Measurements from ENCODE around the gene NUTM2B.
"Not testable (repeated sequence)": the region's sequence is repeated elsewhere in the genome, so short reads cannot be mapped to it uniquely, and the experiment has no call there.

The NUTM2B gene

GRCh38 chr10:79687406-79688150, 15.4 kb upstream of the NUTM2B start:
- WGBS: 93% methylated on average over 5 of the region's 6 CpGs
- H3K9me3 ChIP-seq (ENCODE audit: insufficient read depth, low read depth, low read length); H3K9ac ChIP-seq (ENCODE audit: low read depth, low read length): not testable (repeated sequence)

GRCh38 chr10:79688798-79689197, 14.2 kb upstream of the NUTM2B start:
- H3K9me3 ChIP-seq (ENCODE audit: insufficient read depth, low read depth, low read length); H3K27ac ChIP-seq (ENCODE audit: low read depth, low read length); H3K4me3 ChIP-seq (ENCODE audit: low read length); H3K27me3 ChIP-seq (ENCODE audit: insufficient read depth, low read length); H3K4me1 ChIP-seq (ENCODE audit: insufficient read depth, low read length); H3K9ac ChIP-seq (ENCODE audit: low read depth, low read length); H3K36me3 ChIP-seq (ENCODE audit: insufficient read depth, low read length): not testable (repeated sequence)
- WGBS: 95% methylated on average over 3 of the region's 4 CpGs

More at GRCh38 chr10:79687406-79688150, 15.4 kb upstream of the NUTM2B start:
- not testable (repeated sequence) for H3K4me1 ChIP-seq (ENCODE audit: insufficient read depth, low read length); H3K27me3 ChIP-seq (ENCODE audit: insufficient read depth, low read length); H3K27ac ChIP-seq (ENCODE audit: low read depth, low read length); H3K36me3 ChIP-seq (ENCODE audit: insufficient read depth, low read length); H3K4me3 ChIP-seq (ENCODE audit: low read length)

GRCh38 chr10:79696596-79696995, 6.4 kb upstream of the NUTM2B start:
- H3K9ac ChIP-seq (ENCODE audit: low read depth, low read length); H3K27me3 ChIP-seq (ENCODE audit: insufficient read depth, low read length); H3K4me1 ChIP-seq (ENCODE audit: insufficient read depth, low read length); H3K9me3 ChIP-seq (ENCODE audit: insufficient read depth, low read depth, low read length); H3K27ac ChIP-seq (ENCODE audit: low read depth, low read length); H3K4me3 ChIP-seq (ENCODE audit: low read length); H3K36me3 ChIP-seq (ENCODE audit: insufficient read depth, low read length): not testable (repeated sequence)
- WGBS: no CpG with 5 or more reads among the region's 6 CpGs

GRCh38 chr10:79697141-79697540, 5.9 kb upstream of the NUTM2B start:
- not testable (repeated sequence) for H3K9ac ChIP-seq (ENCODE audit: low read depth, low read length); H3K4me3 ChIP-seq (ENCODE audit: low read length); H3K27ac ChIP-seq (ENCODE audit: low read depth, low read length); H3K36me3 ChIP-seq (ENCODE audit: insufficient read depth, low read length); H3K27me3 ChIP-seq (ENCODE audit: insufficient read depth, low read length); H3K4me1 ChIP-seq (ENCODE audit: insufficient read depth, low read length); H3K9me3 ChIP-seq (ENCODE audit: insufficient read depth, low read depth, low read length)
- WGBS: 100% methylated on average over 1 of the region's 5 CpGs

- not testable (repeated sequence) for H3K9ac ChIP-seq (ENCODE audit: low read depth, low read length); H3K4me1 ChIP-seq (ENCODE audit: insufficient read depth, low read length); H3K36me3 ChIP-seq (ENCODE audit: insufficient read depth, low read length); H3K27me3 ChIP-seq (ENCODE audit: insufficient read depth, low read length); H3K27ac ChIP-seq (ENCODE audit: low read depth, low read length); H3K4me3 ChIP-seq (ENCODE audit: low read length); H3K9me3 ChIP-seq (ENCODE audit: insufficient read depth, low read depth, low read length)
- WGBS: 96% methylated on average over 24 of the region's 37 CpGs
Observed at GRCh38 chr10:79700381-79700944, 2.6 kb upstream of the NUTM2B start.

GRCh38 chr10:79707017-79707416, 4.0 kb downstream of the NUTM2B start:
- not testable (repeated sequence) for H3K9ac ChIP-seq (ENCODE audit: low read depth, low read length); H3K4me3 ChIP-seq (ENCODE audit: low read length); H3K9me3 ChIP-seq (ENCODE audit: insufficient read depth, low read depth, low read length); H3K27me3 ChIP-seq (ENCODE audit: insufficient read depth, low read length); H3K36me3 ChIP-seq (ENCODE audit: insufficient read depth, low read length); H3K4me1 ChIP-seq (ENCODE audit: insufficient read depth, low read length); H3K27ac ChIP-seq (ENCODE audit: low read depth, low read length)
- 92% methylated on average over 6 of the region's 8 CpGs for WGBS

GRCh38 chr10:79714976-79715375, 11.9 kb downstream of the NUTM2B start:
- H3K4me3 ChIP-seq (ENCODE audit: low read length); H3K4me1 ChIP-seq (ENCODE audit: insufficient read depth, low read length); H3K9me3 ChIP-seq (ENCODE audit: insufficient read depth, low read depth, low read length); H3K27ac ChIP-seq (ENCODE audit: low read depth, low read length); H3K9ac ChIP-seq (ENCODE audit: low read depth, low read length); H3K36me3 ChIP-seq (ENCODE audit: insufficient read depth, low read length); H3K27me3 ChIP-seq (ENCODE audit: insufficient read depth, low read length): not testable (repeated sequence)
- WGBS: no CpG with 5 or more reads among the region's 3 CpGs

GRCh38 chr10:79716917-79717579, 14.0 kb downstream of the NUTM2B start:
- not testable (repeated sequence) for H3K4me3 ChIP-seq (ENCODE audit: low read length); H3K27ac ChIP-seq (ENCODE audit: low read depth, low read length); H3K36me3 ChIP-seq (ENCODE audit: insufficient read depth, low read length); H3K27me3 ChIP-seq (ENCODE audit: insufficient read depth, low read length); H3K9ac ChIP-seq (ENCODE audit: low read depth, low read length); H3K4me1 ChIP-seq (ENCODE audit: insufficient read depth, low read length); H3K9me3 ChIP-seq (ENCODE audit: insufficient read depth, low read depth, low read length)
- WGBS: no CpG with 5 or more reads among the region's 4 CpGs

- H3K27ac ChIP-seq (ENCODE audit: low read depth, low read length); H3K27me3 ChIP-seq (ENCODE audit: insufficient read depth, low read length); H3K9me3 ChIP-seq (ENCODE audit: insufficient read depth, low read depth, low read length); H3K9ac ChIP-seq (ENCODE audit: low read depth, low read length); H3K4me3 ChIP-seq (ENCODE audit: low read length); H3K36me3 ChIP-seq (ENCODE audit: insufficient read depth, low read length); H3K4me1 ChIP-seq (ENCODE audit: insufficient read depth, low read length): not testable (repeated sequence)
- WGBS: no CpG with 5 or more reads among the region's 4 CpGs
Observed at GRCh38 chr10:79720000-79720399, 17.0 kb downstream of the NUTM2B start.

- not testable (repeated sequence) for H3K9ac ChIP-seq (ENCODE audit: low read depth, low read length); H3K9me3 ChIP-seq (ENCODE audit: insufficient read depth, low read depth, low read length); H3K4me1 ChIP-seq (ENCODE audit: insufficient read depth, low read length); H3K36me3 ChIP-seq (ENCODE audit: insufficient read depth, low read length); H3K27me3 ChIP-seq (ENCODE audit: insufficient read depth, low read length); H3K27ac ChIP-seq (ENCODE audit: low read depth, low read length); H3K4me3 ChIP-seq (ENCODE audit: low read length)
- 100% methylated on average over 1 of the region's 1 CpG for WGBS
Observed at GRCh38 chr10:79726620-79727019, 23.6 kb downstream of the NUTM2B start.

- not testable (repeated sequence) for H3K27me3 ChIP-seq (ENCODE audit: insufficient read depth, low read length); H3K4me1 ChIP-seq (ENCODE audit: insufficient read depth, low read length); H3K4me3 ChIP-seq (ENCODE audit: low read length); H3K9me3 ChIP-seq (ENCODE audit: insufficient read depth, low read depth, low read length); H3K9ac ChIP-seq (ENCODE audit: low read depth, low read length); H3K27ac ChIP-seq (ENCODE audit: low read depth, low read length); H3K36me3 ChIP-seq (ENCODE audit: insufficient read depth, low read length)
- no CpG with 5 or more reads among the region's 7 CpGs for WGBS
Observed at GRCh38 chr10:79744844-79745243, 41.8 kb downstream of the NUTM2B start.

Measured in HUES64 (cell line).